A673 (cell line): ENCODE measurements around the gene NEO1. TPM values are rescaled to one million over a fixed set of nuclear protein-coding genes. Genes with fewer than 3 reads are reported as not detected.

Experiments used
- BruUV-seq: library from RNA; stranded (reverse); fragments of 400-500 nt; replicated peaks from 2 replicates; lab custom pipeline; 2021; lab: Mats Ljungman, UMichigan
- CTCF ChIA-PET: fragments of 300-600 bp; sonication (Branson Sonifier 250); formaldehyde crosslinking; loops from one replicate; lab custom pipeline; 2022; ENCODE audit warnings: antibody characterized with exemption; lab: Charles Lee
- POLR2A ChIA-PET: fragments of 300-600 bp; sonication (Branson Sonifier 250); formaldehyde crosslinking; loops from one replicate; lab custom pipeline; 2022; ENCODE audit warnings: antibody characterized with exemption; ENCODE audit not compliant: low non-redundant PET; lab: Charles Lee
- DNase-seq: peaks from one replicate; pipeline ENCODE4 v3.0.0-alpha.2; 2015; ENCODE audit warnings: low spot score
- H3K27ac ChIP-seq: fragments of 200-600 bp; sonication (generic); 2 replicates; pipeline ENCODE4 v1.5.1; 2016; ENCODE audit warnings: mixed run types, low read depth, mild to moderate bottlenecking, mixed read lengths, antibody characterized with exemption, low read length; ENCODE audit not compliant: poor library complexity, severe bottlenecking
- H3K27me3 ChIP-seq: fragments of 200-600 bp; sonication (generic); replicated peaks from 2 replicates; pipeline ENCODE4 v1.6.1; 2017; ENCODE audit warnings: mixed run types, low read depth, mild to moderate bottlenecking, mixed read lengths, antibody characterized with exemption, low read length; ENCODE audit not compliant: insufficient read depth, poor library complexity
- H3K36me3 ChIP-seq: fragments of 200-600 bp; sonication (generic); 2 replicates; pipeline ENCODE4 v1.6.1; 2016; ENCODE audit warnings: mixed run types, mild to moderate bottlenecking, mixed read lengths, antibody characterized with exemption, low read length; ENCODE audit not compliant: insufficient read depth, poor library complexity, severe bottlenecking
- H3K4me1 ChIP-seq: fragments of 200-600 bp; sonication (generic); 2 replicates; pipeline ENCODE4 v1.6.1; 2017; ENCODE audit warnings: mixed run types, mild to moderate bottlenecking, mixed read lengths, antibody characterized with exemption, low read length; ENCODE audit not compliant: insufficient read depth, poor library complexity, severe bottlenecking
- H3K4me3 ChIP-seq: fragments of 200-600 bp; sonication (generic); 2 replicates; pipeline ENCODE4 v1.5.1; 2016; ENCODE audit warnings: low read depth, mixed run types, mild to moderate bottlenecking, mixed read lengths, low read length; ENCODE audit not compliant: poor library complexity, severe bottlenecking
- H3K9me3 ChIP-seq: fragments of 200-600 bp; sonication (generic); 2 replicates; pipeline ENCODE4 v1.6.1; 2016; ENCODE audit warnings: mixed run types, low read depth, mild to moderate bottlenecking, mixed read lengths, antibody characterized with exemption, low read length; ENCODE audit not compliant: poor library complexity, severe bottlenecking
- EZH2 ChIP-seq: fragments of 200-600 bp; sonication (generic); IDR thresholded peaks from 2 replicates; pipeline ENCODE4 v1.6.1; 2017; ENCODE audit warnings: borderline replicate concordance, low read depth, mild to moderate bottlenecking, mixed read lengths, antibody characterized with exemption, low read length; ENCODE audit not compliant: poor library complexity, severe bottlenecking
- intact Hi-C: fragments of 100-400 bp; cut with micrococcal nuclease; formaldehyde crosslinking; loops from one replicate; pipeline ENCODE4 v1.10.0; 2022; ENCODE audit not compliant: unreplicated experiment
- total RNA-seq: library from RNA; stranded (reverse); gene quantifications from 2 replicates; pipeline ENCODE4 v1.2.3, GENCODE V29; 2021
- TF ChIP-seq, protein P1 (sequence below): fragments of 300-800, 200-600 bp; sonication (generic); conservative IDR thresholded peaks from 2 replicates; pipeline ENCODE4 v1.5.1; 2017; ENCODE audit warnings: low read depth, mild to moderate bottlenecking, antibody characterized with exemption, low read length, moderate library complexity, mixed read lengths

Gene NEO1
- total RNA-seq, 1 experiment from 2014 or later = 72.6 TPM

DNA sequence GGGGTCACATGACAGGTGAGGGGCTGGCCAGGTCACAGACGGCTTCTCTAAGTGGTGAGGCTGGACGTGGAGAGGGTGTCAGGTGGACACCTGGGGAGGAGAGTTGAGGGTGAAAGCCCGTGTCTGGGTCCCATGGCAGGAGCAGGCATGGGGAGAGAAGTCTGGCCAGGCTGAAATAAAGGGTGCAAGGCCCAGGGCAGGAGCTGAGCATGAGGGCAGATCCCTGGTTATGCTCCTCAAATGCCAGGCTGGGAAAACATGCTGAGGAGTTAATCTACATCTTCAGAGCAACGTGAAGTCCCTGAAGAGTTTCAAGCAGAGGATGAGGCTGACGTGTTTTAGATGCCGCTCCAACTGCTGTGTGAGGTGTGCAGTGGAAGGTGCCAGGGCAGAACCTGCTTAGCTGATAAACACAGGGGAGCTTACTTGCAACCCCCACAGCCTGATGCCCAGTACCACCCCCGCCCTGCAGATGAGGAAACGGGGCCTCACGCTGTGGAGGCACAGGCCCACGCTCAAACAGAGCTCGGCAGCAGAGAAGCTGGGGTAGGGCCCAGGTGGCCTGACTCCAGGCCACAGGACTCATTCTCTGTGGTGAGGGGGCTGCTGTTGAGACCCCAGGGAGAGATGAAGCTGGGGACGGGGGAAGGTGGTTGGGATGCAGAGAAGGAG is 276.0 kb downstream of the NEO1 start:
- H3K27me3 ChIP-seq = no peaks in the 10 kb centered on the region
- ChIA-PET POLR2A (no interaction called here), CTCF (no interaction called here)
- TF ChIP-seq EZH2 = no peak
- TF ChIP-seq, protein P1, sequence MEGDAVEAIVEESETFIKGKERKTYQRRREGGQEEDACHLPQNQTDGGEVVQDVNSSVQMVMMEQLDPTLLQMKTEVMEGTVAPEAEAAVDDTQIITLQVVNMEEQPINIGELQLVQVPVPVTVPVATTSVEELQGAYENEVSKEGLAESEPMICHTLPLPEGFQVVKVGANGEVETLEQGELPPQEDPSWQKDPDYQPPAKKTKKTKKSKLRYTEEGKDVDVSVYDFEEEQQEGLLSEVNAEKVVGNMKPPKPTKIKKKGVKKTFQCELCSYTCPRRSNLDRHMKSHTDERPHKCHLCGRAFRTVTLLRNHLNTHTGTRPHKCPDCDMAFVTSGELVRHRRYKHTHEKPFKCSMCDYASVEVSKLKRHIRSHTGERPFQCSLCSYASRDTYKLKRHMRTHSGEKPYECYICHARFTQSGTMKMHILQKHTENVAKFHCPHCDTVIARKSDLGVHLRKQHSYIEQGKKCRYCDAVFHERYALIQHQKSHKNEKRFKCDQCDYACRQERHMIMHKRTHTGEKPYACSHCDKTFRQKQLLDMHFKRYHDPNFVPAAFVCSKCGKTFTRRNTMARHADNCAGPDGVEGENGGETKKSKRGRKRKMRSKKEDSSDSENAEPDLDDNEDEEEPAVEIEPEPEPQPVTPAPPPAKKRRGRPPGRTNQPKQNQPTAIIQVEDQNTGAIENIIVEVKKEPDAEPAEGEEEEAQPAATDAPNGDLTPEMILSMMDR = no peak
- no peak for DNase-seq
- H3K27ac ChIP-seq = no peak overlapping the region
- intact Hi-C loops = no loop called here
- H3K4me1 ChIP-seq = peaks cover 9% of the 10 kb centered on the region
- no peaks in the 10 kb centered on the region for H3K9me3 ChIP-seq
- no peaks in the 10 kb centered on the region for H3K36me3 ChIP-seq
- no peak overlapping the region for H3K4me3 ChIP-seq
- no TSS peak for BruUV-seq

DNA sequence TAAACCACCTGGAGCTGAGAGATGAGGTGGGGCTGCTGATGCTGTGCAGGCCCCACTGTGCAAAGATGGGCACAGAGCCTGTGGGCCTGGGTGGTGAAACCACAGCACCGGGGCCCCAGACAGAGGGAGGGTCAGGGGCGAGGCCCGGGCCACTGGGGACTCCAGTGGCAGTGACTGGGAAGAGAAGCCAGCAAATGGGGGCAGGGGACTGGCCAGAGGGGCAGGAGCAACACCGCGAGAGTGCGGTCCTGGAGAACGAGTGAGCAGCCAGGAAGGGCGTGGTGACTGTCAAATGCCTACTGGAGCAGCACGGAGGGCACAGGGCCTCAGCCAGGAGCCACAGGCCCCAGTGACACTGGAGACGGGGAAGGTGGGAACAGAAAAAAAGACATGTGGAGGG is 276.7 kb downstream of the NEO1 start:
- no peak for DNase-seq
- Histone ChIP-seq H3K27me3 (no peaks in the 10 kb centered on the region), H3K36me3 (no peaks in the 10 kb centered on the region), H3K4me1 (peaks cover 9% of the 10 kb centered on the region), H3K4me3 (no peak overlapping the region), H3K27ac (no peak overlapping the region), H3K9me3 (no peaks in the 10 kb centered on the region)
- CTCF ChIA-PET = no interaction called here
- BruUV-seq = no TSS peak
- POLR2A ChIA-PET = no interaction called here
- TF ChIP-seq, protein P1 = no peak
- TF ChIP-seq EZH2 = no peak
- intact Hi-C loops = no loop called here

DNA sequence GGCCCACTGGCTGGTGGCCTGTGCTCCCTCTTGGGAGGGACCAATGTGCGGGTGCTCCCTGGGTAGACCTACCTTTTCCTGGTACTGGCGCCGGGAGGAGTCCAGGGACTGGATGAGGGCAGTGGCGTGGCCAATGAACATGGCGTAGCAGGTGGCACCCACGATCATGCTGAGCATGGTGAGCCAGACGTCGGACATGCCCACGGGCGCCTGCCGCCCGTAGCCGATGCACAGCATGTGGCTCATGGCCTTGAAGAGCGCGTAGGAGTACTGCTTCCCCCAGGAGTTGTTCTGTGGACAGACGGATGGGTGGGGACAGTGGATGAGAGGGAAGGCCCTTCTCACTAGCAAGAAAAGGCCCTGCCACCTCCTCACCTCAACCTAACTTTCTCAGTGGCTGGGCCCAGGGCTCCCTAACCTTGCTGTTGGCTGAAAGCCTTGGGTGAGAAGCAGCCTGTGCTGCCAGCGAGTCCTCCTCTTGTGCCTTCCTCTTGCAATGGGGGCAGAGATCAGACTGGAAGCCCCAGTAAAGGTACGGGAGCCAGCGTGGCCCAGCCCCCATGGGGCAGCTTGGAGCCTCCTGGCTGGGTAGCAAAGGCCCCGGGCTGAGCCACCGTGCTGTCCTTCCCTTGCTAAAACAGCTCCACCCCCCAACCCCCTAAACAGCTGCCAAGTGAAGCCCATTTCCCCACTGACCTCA is 277.4 kb downstream of the NEO1 start:
- DNase-seq = no peak
- H3K9me3 ChIP-seq = no peaks in the 10 kb centered on the region
- no peak overlapping the region for H3K27ac ChIP-seq
- H3K4me1 ChIP-seq = peaks cover 9% of the 10 kb centered on the region
- ChIA-PET CTCF (no interaction called here), POLR2A (no interaction called here)
- no TSS peak for BruUV-seq
- intact Hi-C loops = no loop called here
- no peak for TF ChIP-seq EZH2
- TF ChIP-seq, protein P1 = no peak
- H3K4me3 ChIP-seq = no peak overlapping the region
- H3K27me3 ChIP-seq = no peaks in the 10 kb centered on the region
- no peaks in the 10 kb centered on the region for H3K36me3 ChIP-seq
